SK-N-SH (cell line): ENCODE results near the gene CHIC2. TPM values are rescaled to one million over a fixed set of nuclear protein-coding genes. Genes with fewer than 3 reads are reported as not detected.

Experiments used
- CTCF ChIA-PET: fragments of 300-600, 350-600 bp; formaldehyde crosslinking; extraction: SDS; loops from one replicate; lab custom pipeline; 2021; lab: Yijun Ruan, JAX
- POLR2A ChIA-PET: fragments of 350-600 bp; sonication (Branson Sonifier 250); formaldehyde crosslinking; extraction: SDS; loops from one replicate; lab custom pipeline; 2020; ENCODE audit warnings: antibody characterized with exemption, inconsistent platforms; lab: Yijun Ruan, JAX
- DNase-seq: peaks from one replicate; pipeline ENCODE4 v3.0.0; 2012
- H2AFZ ChIP-seq: fragments of 200-600 bp; sonication (generic); 2 replicates; pipeline ENCODE4 v1.8.1; 2016; ENCODE audit warnings: antibody characterized with exemption, mild to moderate bottlenecking, low read depth
- H3F3A ChIP-seq: fragments of 200-600 bp; sonication (generic); replicated peaks from 2 replicates; pipeline ENCODE3; 2016; ENCODE audit warnings: antibody characterized with exemption, mild to moderate bottlenecking; ENCODE audit not compliant: insufficient read depth
- H3K27ac ChIP-seq, 2 experiments: fragments of 200-500 bp in 1 of 2; fragments of 200-600 bp in 1 of 2; sonication (Bioruptor generic) in 1 of 2; sonication (generic), shearing (Covaris generic) in 1 of 2; 2 replicates each; pipeline versions ENCODE4 v1.5.1 to v1.6.1; 2014 to 2016; ENCODE audit warnings: low read depth in 2 of 2, inconsistent platforms in 1 of 2, low read length in 1 of 2, mild to moderate bottlenecking in 1 of 2, mixed read lengths in 1 of 2
- H3K27me3 ChIP-seq: fragments of 200-600 bp; sonication (generic), shearing (Covaris generic); 2 replicates; pipeline ENCODE4 v1.6.1; 2016; ENCODE audit warnings: mixed run types; ENCODE audit not compliant: insufficient read depth
- H3K36me3 ChIP-seq, 2 experiments: fragments of 200-500 bp in 1 of 2; fragments of 200-600 bp in 1 of 2; sonication (Bioruptor generic) in 1 of 2; sonication (generic) in 1 of 2; replicated peaks in 1 of 2; 2 replicates each; pipeline versions ENCODE3 to v1.5.1; 2014 to 2016; ENCODE audit warnings: low read length in 1 of 2, mild to moderate bottlenecking in 1 of 2; ENCODE audit not compliant: insufficient read depth in 2 of 2, control insufficient read depth in 1 of 2
- H3K4me1 ChIP-seq, 2 experiments: fragments of 200-500 bp in 1 of 2; fragments of 200-600 bp in 1 of 2; sonication (Bioruptor generic) in 1 of 2; sonication (generic), shearing (Covaris generic) in 1 of 2; 2 replicates each; pipeline versions ENCODE4 v1.5.1 to v1.6.1; 2014 to 2016; ENCODE audit warnings: low read depth in 1 of 2, low read length in 1 of 2, mixed run types in 1 of 2; ENCODE audit not compliant: insufficient read depth in 2 of 2, control insufficient read depth in 1 of 2
- H3K4me2 ChIP-seq: fragments of 200-600 bp; sonication (generic), shearing (Covaris generic); 2 replicates; pipeline ENCODE4 v1.6.1; 2017; ENCODE audit warnings: mixed run types
- H3K4me3 ChIP-seq, 2 experiments: fragments of 200-500 bp in 1 of 2; fragments of 200-600 bp in 1 of 2; sonication (Bioruptor generic) in 1 of 2; sonication (generic), shearing (Covaris generic) in 1 of 2; 2 replicates each; pipeline versions ENCODE4 v1.5.1 to v1.8.1; 2014 to 2016; ENCODE audit warnings: low read depth in 2 of 2, inconsistent platforms in 1 of 2, low read length in 1 of 2, mild to moderate bottlenecking in 1 of 2, mixed read lengths in 1 of 2, moderate library complexity in 1 of 2
- H3K79me2 ChIP-seq: fragments of 200-600 bp; sonication (generic); 2 replicates; pipeline ENCODE4 v1.8.1; 2017; ENCODE audit warnings: mild to moderate bottlenecking; ENCODE audit not compliant: insufficient read depth
- H3K9ac ChIP-seq: fragments of 200-600 bp; sonication (generic); 2 replicates; pipeline ENCODE4 v1.6.1; 2017; ENCODE audit warnings: mixed run types
- H3K9me2 ChIP-seq: fragments of 200-600 bp; sonication (generic); 2 replicates; pipeline ENCODE4 v1.6.1; 2017; ENCODE audit warnings: mixed run types
- H3K9me3 ChIP-seq: fragments of 200-600 bp; sonication (generic); 2 replicates; pipeline ENCODE4 v1.6.1; 2017; ENCODE audit warnings: mixed run types, mild to moderate bottlenecking, moderate library complexity
- H4K20me1 ChIP-seq: fragments of 200-600 bp; sonication (generic); 2 replicates; pipeline ENCODE4 v1.6.1; 2017; ENCODE audit warnings: mild to moderate bottlenecking, mixed run types; ENCODE audit not compliant: insufficient read depth
- EP300 ChIP-seq, 2 experiments: IDR thresholded peaks; 2 replicates each; pipeline versions ENCODE4 v1.4.0 to v1.6.1; 2012; ENCODE audit warnings: borderline replicate concordance in 1 of 2, low read depth in 1 of 2, low read length in 1 of 2
- EZH2phosphoT487 ChIP-seq: fragments of 200-600 bp; sonication (generic); IDR thresholded peaks from 2 replicates; pipeline ENCODE4 v1.6.1; 2017; ENCODE audit warnings: low read depth, mixed run types, mild to moderate bottlenecking, antibody characterized with exemption, moderate library complexity, borderline replicate concordance
- FOXJ3 ChIP-seq: sonication (generic); formaldehyde crosslinking; IDR thresholded peaks from 2 replicates; pipeline ENCODE4 v1.5.1; 2020; ENCODE audit warnings: mild to moderate bottlenecking, missing genetic modification reagents
- FOXM1 ChIP-seq: IDR thresholded peaks from 2 replicates; pipeline ENCODE4 v1.4.0; 2012; ENCODE audit warnings: low read depth, mild to moderate bottlenecking
- GABPA ChIP-seq: IDR thresholded peaks from 2 replicates; pipeline ENCODE4 v1.4.0; 2012; ENCODE audit warnings: low read depth, mild to moderate bottlenecking
- GATA2 ChIP-seq: sonication (generic); formaldehyde crosslinking; IDR thresholded peaks from 2 replicates; pipeline ENCODE4 v1.5.0; 2020; ENCODE audit warnings: mild to moderate bottlenecking, missing genetic modification reagents
- JUND ChIP-seq: IDR thresholded peaks from 2 replicates; pipeline ENCODE4 v1.4.0; 2012
- MAX ChIP-seq: IDR thresholded peaks from 2 replicates; pipeline ENCODE4 v1.4.0; 2012; ENCODE audit warnings: low read depth
- MEF2A ChIP-seq: IDR thresholded peaks from 2 replicates; pipeline ENCODE4 v1.4.0; 2012; ENCODE audit warnings: low read depth, borderline replicate concordance
- MXI1 ChIP-seq: IDR thresholded peaks from 2 replicates; pipeline ENCODE4 v1.6.1; 2012; ENCODE audit warnings: mild to moderate bottlenecking, low read depth, low read length, improper control_type of control experiment
- NFIC ChIP-seq: IDR thresholded peaks from 2 replicates; pipeline ENCODE4 v1.4.0; 2012; ENCODE audit warnings: borderline replicate concordance
- NRF1 ChIP-seq: IDR thresholded peaks from 2 replicates; pipeline ENCODE4 v1.6.1; 2012; ENCODE audit warnings: low read depth, mild to moderate bottlenecking, low read length
- PBX3 ChIP-seq: IDR thresholded peaks from 2 replicates; pipeline ENCODE4; 2012
- POLR2AphosphoS5 ChIP-seq: IDR thresholded peaks from 2 replicates; pipeline ENCODE4 v1.6.1; 2012; ENCODE audit warnings: low read depth, low read length
- RCOR1 ChIP-seq: fragments of 150-350 bp; IDR thresholded peaks from 2 replicates; pipeline ENCODE4 v1.6.1; 2017; ENCODE audit warnings: antibody characterized with exemption, low read length
- REST ChIP-seq: IDR thresholded peaks from 2 replicates; pipeline ENCODE4 v1.6.1; 2012; ENCODE audit warnings: mild to moderate bottlenecking, low read depth, low read length, moderate library complexity
- TCF12 ChIP-seq: IDR thresholded peaks from 2 replicates; pipeline ENCODE4 v1.4.0; 2012
- TEAD4 ChIP-seq: IDR thresholded peaks from 2 replicates; pipeline ENCODE4 v1.4.0; 2012; ENCODE audit warnings: mild to moderate bottlenecking, borderline replicate concordance; ENCODE audit not compliant: insufficient read depth
- USF2 ChIP-seq: fragments of 150-350 bp; IDR thresholded peaks from 2 replicates; pipeline ENCODE4 v1.6.1; 2017; ENCODE audit warnings: antibody characterized with exemption, low read length, low read depth, borderline replicate concordance
- YY1 ChIP-seq: IDR thresholded peaks from 2 replicates; pipeline ENCODE4 v1.4.0; 2012; ENCODE audit warnings: low read depth, mild to moderate bottlenecking
- polyA plus RNA-seq, 3 experiments: library from polyadenylated mRNA; depleted of rRNA; stranded (reverse); fragments of >200 nt; gene quantifications; 2 replicates each; pipeline ENCODE4 v1.2.3, GENCODE V29; 2012

The CHIC2 gene
- polyA plus RNA-seq, 1 of the 3 experiments (the other 2 are of a cell fraction), result 26.8 TPM

DNA sequence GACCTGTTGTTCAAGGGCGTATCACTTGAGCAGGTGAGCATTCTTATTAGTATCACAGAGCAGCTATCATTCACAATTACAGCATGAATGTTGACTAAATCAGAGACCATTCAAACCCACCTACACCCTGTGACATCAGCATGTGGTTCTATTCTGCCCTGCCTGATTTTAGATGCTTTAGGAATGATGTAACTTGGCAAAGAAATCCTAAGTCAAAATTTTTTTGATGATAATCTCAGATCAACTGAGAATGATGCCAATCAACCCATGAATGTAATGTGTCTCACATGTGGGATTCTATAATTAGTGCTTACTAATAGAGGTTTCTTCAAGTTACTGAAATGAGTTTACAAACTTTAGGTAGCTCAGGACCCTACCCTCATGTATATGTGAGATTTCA lies 13.4 kb upstream of the CHIC2 start (continued):
- TF ChIP-seq USF2 (no peak), GATA2 (CRISPR knock-in tag) (no peak), TEAD4 (no peak), EP300 (IDR thresholded peaks at IDR 0.05; ENCODE audit: borderline replicate concordance in 1 of 2, low read depth in 1 of 2, low read length in 1 of 2) (no peak), NFIC (peak; percentile 39; the same call in 1 of the 2 replicates), EZH2phosphoT487 (no peak), NRF1 (no peak), RCOR1 (no peak), PBX3 (peak; percentile 61), TCF12 (peak; percentile 39; the same call in 1 of the 2 replicates)

- POLR2A ChIA-PET, result no interaction called here
- Histone ChIP-seq H2AFZ (peak overlapping the region; percentile 9; the same call in 1 of the 2 replicates), H3K4me2 (no peak overlapping the region), H3K9me3 (no peaks in the 10 kb centered on the region), H3K27me3 (no peaks in the 10 kb centered on the region), H3K4me3 (no peak overlapping the region), H3K79me2 (no peaks in the 10 kb centered on the region), H3K36me3 (no peaks in the 10 kb centered on the region), H3K27ac (no peak overlapping the region; a peak in 1 of 4 replicates), H3F3A (peaks cover 12% of the 10 kb centered on the region), H3K9me2 (no peaks in the 10 kb centered on the region), H3K9ac (no peak overlapping the region), H3K4me1 (peaks cover 0 to 16% of the 10 kb centered on the region in 2 experiments; a peak in 2 of 4 replicates), H4K20me1 (no peaks in the 10 kb centered on the region)
- CTCF ChIA-PET, result no interaction called here
- no peak for TF ChIP-seq YY1
- TF ChIP-seq POLR2AphosphoS5, result no peak
- no peak for TF ChIP-seq GABPA
- no peak for TF ChIP-seq EZH2phosphoT487
- no peak for TF ChIP-seq MEF2A
- TF ChIP-seq MAX, result no peak
- TF ChIP-seq MXI1, result no peak
- TF ChIP-seq GATA2 (CRISPR knock-in tag), result no peak
- no peak for TF ChIP-seq JUND
- TF ChIP-seq TEAD4, result no peak
- TF ChIP-seq REST, result no peak
- no peak for TF ChIP-seq FOXM1
- no peak for TF ChIP-seq RCOR1
- TF ChIP-seq PBX3, result no peak
- no peak for TF ChIP-seq FOXJ3 (CRISPR knock-in tag)
- DNase-seq, result no peak
Measured at GRCh38 chr4:54076673-54077072, 12.3 kb upstream of the CHIC2 start.
